ENCODE results near the gene ARMC7.

DNA sequence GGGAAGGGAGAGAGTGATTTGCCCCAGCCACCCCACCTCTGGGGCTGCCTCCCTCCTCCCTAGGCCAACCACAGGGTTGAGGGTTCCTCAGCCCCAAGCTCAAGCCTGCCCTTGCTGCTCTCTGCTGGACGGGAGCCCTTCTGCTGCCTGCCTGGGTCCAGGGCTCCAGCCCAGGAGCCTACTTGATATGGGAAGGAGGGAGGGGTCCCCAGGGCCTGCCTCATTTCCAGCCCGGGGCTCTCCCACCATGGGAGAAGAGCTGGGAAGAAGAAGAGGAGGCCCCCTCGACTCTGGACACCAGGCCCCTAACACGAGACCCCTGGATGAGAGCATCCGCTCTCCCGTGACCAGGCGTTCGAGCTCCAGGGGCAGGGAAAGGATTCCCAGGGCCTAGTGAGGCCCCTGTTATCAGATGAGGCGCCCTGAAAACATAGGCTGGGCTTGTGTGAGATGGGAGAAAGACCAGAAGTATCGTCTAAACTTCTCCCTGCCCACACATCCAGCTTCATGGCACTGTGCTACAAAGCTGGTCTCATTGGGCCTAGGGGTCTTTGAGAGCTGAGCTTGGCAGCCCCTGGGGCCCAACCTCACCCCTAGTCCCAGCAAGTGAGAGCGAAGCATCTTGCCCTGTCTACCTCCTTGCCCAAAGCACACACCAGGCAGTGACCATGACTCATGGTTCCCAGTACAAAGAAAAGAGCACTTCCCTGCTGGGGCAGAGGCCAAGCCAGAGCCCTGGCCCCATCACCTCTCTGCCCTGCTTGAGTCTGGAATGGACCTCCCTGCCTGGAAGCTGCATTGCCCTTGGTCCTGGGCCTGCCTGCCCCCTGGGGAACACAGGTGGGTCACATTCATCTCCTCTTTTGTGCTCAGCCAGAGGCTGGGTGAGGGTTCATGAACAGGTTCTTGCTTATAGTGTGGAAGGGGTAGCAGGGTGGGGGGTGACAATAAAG, 21.0 kb upstream of the ARMC7 start:
- TF ChIP-seq TAF1 (IDR thresholded peaks at IDR 0.05; ENCODE audit: borderline replicate concordance, insufficient read depth, low read length) (no peak), REST (IDR thresholded peaks at IDR 0.05; ENCODE audit: insufficient read depth in 1 of 2, low read depth in 2 of 2, low read length in 2 of 2) (no peak), POLR2AphosphoS5 (IDR thresholded peaks at IDR 0.05; ENCODE audit: low read depth, low read length) (no peak), SIN3A (IDR thresholded peaks at IDR 0.05; ENCODE audit: borderline replicate concordance, insufficient read depth, low read length) (no peak)
